Panc1 (cell line): ENCODE results near the gene PPP6C.

Experiments used
- CTCF ChIP-seq: fragments of 450-650 bp; IDR thresholded peaks from 2 replicates; pipeline ENCODE4 v1.5.1; 2017; ENCODE audit warnings: mild to moderate bottlenecking
- POLR2AphosphoS5 ChIP-seq: IDR thresholded peaks from 2 replicates; pipeline ENCODE4 v1.6.1; 2012; ENCODE audit warnings: mild to moderate bottlenecking, low read depth, low read length, moderate library complexity
- REST ChIP-seq, 2 experiments: IDR thresholded peaks; 2 replicates each; pipeline ENCODE4 v1.6.1; 2011 to 2012; ENCODE audit warnings: low read depth in 2 of 2, control low read depth in 1 of 2, low read length in 1 of 2, mild to moderate bottlenecking in 1 of 2, moderate library complexity in 1 of 2; ENCODE audit not compliant: insufficient read depth in 1 of 2
- TCF7L2 ChIP-seq: IDR thresholded peaks from 2 replicates; pipeline ENCODE4 v1.6.1; 2011; ENCODE audit warnings: mild to moderate bottlenecking, low read depth, low read length, inconsistent platforms

GRCh38 chr9:125133403-125134329 lies 55.9 kb downstream of the PPP6C start:
- no peak for TF ChIP-seq CTCF
- no peak for TF ChIP-seq REST (IDR thresholded peaks at IDR 0.05; ENCODE audit: insufficient read depth in 1 of 2, low read depth in 2 of 2, low read length in 1 of 2)
- no peak for TF ChIP-seq POLR2AphosphoS5
- TF ChIP-seq TCF7L2: no peak
